Right forelimb (tissue), 1 donor: ENCODE results near the gene IGF2.

Source experiments
- DNase-seq: peaks from one replicate; pipeline ENCODE4 v3.0.0-alpha.2; 2018

Gene IGF2

GRCh38 chr11:2090172-2091111 lies 48.7 kb downstream of the IGF2 start:
- peak; percentile 27 for DNase-seq

- peak; percentile 21 for DNase-seq
Measured at GRCh38 chr11:2089536-2090165, 49.5 kb downstream of the IGF2 start.

- DNase-seq: peak; percentile 11
Measured at GRCh38 chr11:2088746-2089535, 50.2 kb downstream of the IGF2 start.

- DNase-seq: no peak
Measured at GRCh38 chr11:2088284-2088683, 50.9 kb downstream of the IGF2 start.

- peak; percentile 26 for DNase-seq
Measured at GRCh38 chr11:2086239-2087040, 52.7 kb downstream of the IGF2 start.

- peak; percentile 32 for DNase-seq
Measured at GRCh38 chr11:2085251-2086066, 53.7 kb downstream of the IGF2 start.

- no peak for DNase-seq
Measured at GRCh38 chr11:2084721-2085120, 54.5 kb downstream of the IGF2 start.
